ENCODE data around the gene SOX2. TPM values are rescaled to one million over a fixed set of nuclear protein-coding genes. Genes with fewer than 3 reads are reported as not detected.
A peak's percentile ranks its signal among the peaks of the same experiment; 100 is the strongest.

The SOX2 gene
- total RNA-seq, 1 experiment from 2014 or later = 189 TPM

DNA sequence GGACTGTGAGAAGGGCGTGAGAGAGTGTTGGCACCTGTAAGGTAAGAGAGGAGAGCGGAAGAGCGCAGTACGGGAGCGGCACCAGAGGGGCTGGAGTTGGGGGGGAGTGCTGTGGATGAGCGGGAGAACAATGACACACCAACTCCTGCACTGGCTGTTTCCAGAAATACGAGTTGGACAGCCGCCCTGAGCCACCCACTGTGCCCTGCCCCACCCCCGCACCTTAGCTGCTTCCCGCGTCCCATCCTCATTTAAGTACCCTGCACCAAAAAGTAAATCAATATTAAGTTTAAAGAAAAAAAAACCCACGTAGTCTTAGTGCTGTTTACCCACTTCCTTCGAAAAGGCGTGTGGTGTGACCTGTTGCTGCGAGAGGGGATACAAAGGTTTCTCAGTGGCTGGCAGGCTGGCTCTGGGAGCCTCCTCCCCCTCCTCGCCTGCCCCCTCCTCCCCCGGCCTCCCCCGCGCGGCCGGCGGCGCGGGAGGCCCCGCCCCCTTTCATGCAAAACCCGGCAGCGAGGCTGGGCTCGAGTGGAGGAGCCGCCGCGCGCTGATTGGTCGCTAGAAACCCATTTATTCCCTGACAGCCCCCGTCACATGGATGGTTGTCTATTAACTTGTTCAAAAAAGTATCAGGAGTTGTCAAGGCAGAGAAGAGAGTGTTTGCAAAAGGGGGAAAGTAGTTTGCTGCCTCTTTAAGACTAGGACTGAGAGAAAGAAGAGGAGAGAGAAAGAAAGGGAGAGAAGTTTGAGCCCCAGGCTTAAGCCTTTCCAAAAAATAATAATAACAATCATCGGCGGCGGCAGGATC is at the start of gene SOX2 (continued):
- TF ChIP-seq ATF1 (CRISPR knock-in tag; IDR thresholded peaks at IDR 0.05) (no peak), ZNF423 (CRISPR knock-in tag; IDR thresholded peaks at IDR 0.05) (no peak), MXD4 (CRISPR knock-in tag; IDR thresholded peaks at IDR 0.05; ENCODE audit: borderline replicate concordance) (no peak), ZNF671 (CRISPR knock-in tag; IDR thresholded peaks at IDR 0.05) (no peak), TCF7 (CRISPR knock-in tag; IDR thresholded peaks at IDR 0.05; ENCODE audit: low read depth) (no peak), ZNF219 (CRISPR knock-in tag; IDR thresholded peaks at IDR 0.05; ENCODE audit: borderline replicate concordance) (no peak), TEAD4 (CRISPR knock-in tag; IDR thresholded peaks at IDR 0.05) (no peak), ZNF396 (CRISPR knock-in tag; IDR thresholded peaks at IDR 0.05; ENCODE audit: borderline replicate concordance) (no peak), FOXK1 (CRISPR knock-in tag; IDR thresholded peaks at IDR 0.05) (0 out of 2 replicates have a peak, but pooled peaks have one; percentile 55), HMGA2 (CRISPR knock-in tag; IDR thresholded peaks at IDR 0.05) (no peak), GRHL2 (CRISPR knock-in tag; IDR thresholded peaks at IDR 0.05; ENCODE audit: insufficient replicate concordance, severe bottlenecking) (no peak), IRF2 (CRISPR knock-in tag; IDR thresholded peaks at IDR 0.05; ENCODE audit: borderline replicate concordance, low read depth) (no peak), PRRX2 (CRISPR knock-in tag; IDR thresholded peaks at IDR 0.05) (no peak), SMAD3 (CRISPR knock-in tag; IDR thresholded peaks at IDR 0.05; ENCODE audit: borderline replicate concordance) (no peak), ZNF317 (CRISPR knock-in tag; IDR thresholded peaks at IDR 0.05; ENCODE audit: borderline replicate concordance, low read depth) (no peak), TEAD1 (CRISPR knock-in tag; IDR thresholded peaks at IDR 0.05) (no peak), RELA (CRISPR knock-in tag; IDR thresholded peaks at IDR 0.05; ENCODE audit: borderline replicate concordance) (no peak), RORB (CRISPR knock-in tag; IDR thresholded peaks at IDR 0.05) (no peak), FOXP1 (CRISPR knock-in tag; IDR thresholded peaks at IDR 0.05; ENCODE audit: borderline replicate concordance) (no peak), ETV6 (CRISPR knock-in tag; IDR thresholded peaks at IDR 0.05) (no peak), EMX1 (CRISPR knock-in tag; IDR thresholded peaks at IDR 0.05) (no peak), NFYB (CRISPR knock-in tag; conservative IDR thresholded peaks at IDR 0.05; ENCODE audit: low read depth) (peak; percentile 61)
- TF ChIP-seq, protein P1, sequence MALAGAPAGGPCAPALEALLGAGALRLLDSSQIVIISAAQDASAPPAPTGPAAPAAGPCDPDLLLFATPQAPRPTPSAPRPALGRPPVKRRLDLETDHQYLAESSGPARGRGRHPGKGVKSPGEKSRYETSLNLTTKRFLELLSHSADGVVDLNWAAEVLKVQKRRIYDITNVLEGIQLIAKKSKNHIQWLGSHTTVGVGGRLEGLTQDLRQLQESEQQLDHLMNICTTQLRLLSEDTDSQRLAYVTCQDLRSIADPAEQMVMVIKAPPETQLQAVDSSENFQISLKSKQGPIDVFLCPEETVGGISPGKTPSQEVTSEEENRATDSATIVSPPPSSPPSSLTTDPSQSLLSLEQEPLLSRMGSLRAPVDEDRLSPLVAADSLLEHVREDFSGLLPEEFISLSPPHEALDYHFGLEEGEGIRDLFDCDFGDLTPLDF (CRISPR knock-in tag; IDR thresholded peaks at IDR 0.05) = no peak
- TF ChIP-seq, protein P2, sequence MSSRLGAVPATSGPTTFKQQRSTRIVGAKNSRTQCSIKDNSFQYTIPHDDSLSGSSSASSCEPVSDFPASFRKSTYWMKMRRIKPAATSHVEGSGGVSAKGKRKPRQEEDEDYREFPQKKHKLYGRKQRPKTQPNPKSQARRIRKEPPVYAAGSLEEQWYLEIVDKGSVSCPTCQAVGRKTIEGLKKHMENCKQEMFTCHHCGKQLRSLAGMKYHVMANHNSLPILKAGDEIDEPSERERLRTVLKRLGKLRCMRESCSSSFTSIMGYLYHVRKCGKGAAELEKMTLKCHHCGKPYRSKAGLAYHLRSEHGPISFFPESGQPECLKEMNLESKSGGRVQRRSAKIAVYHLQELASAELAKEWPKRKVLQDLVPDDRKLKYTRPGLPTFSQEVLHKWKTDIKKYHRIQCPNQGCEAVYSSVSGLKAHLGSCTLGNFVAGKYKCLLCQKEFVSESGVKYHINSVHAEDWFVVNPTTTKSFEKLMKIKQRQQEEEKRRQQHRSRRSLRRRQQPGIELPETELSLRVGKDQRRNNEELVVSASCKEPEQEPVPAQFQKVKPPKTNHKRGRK (CRISPR knock-in tag; IDR thresholded peaks at IDR 0.05; ENCODE audit: borderline replicate concordance) = no peak
- TF ChIP-seq, protein P3, sequence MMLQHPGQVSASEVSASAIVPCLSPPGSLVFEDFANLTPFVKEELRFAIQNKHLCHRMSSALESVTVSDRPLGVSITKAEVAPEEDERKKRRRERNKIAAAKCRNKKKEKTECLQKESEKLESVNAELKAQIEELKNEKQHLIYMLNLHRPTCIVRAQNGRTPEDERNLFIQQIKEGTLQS (CRISPR knock-in tag; conservative IDR thresholded peaks at IDR 0.05) = no peak
- TF ChIP-seq, protein P4, sequence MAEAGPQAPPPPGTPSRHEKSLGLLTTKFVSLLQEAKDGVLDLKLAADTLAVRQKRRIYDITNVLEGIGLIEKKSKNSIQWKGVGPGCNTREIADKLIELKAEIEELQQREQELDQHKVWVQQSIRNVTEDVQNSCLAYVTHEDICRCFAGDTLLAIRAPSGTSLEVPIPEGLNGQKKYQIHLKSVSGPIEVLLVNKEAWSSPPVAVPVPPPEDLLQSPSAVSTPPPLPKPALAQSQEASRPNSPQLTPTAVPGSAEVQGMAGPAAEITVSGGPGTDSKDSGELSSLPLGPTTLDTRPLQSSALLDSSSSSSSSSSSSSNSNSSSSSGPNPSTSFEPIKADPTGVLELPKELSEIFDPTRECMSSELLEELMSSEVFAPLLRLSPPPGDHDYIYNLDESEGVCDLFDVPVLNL (CRISPR knock-in tag; IDR thresholded peaks at IDR 0.05; ENCODE audit: borderline replicate concordance, low read depth) = no peak
- TF ChIP-seq, protein P5, sequence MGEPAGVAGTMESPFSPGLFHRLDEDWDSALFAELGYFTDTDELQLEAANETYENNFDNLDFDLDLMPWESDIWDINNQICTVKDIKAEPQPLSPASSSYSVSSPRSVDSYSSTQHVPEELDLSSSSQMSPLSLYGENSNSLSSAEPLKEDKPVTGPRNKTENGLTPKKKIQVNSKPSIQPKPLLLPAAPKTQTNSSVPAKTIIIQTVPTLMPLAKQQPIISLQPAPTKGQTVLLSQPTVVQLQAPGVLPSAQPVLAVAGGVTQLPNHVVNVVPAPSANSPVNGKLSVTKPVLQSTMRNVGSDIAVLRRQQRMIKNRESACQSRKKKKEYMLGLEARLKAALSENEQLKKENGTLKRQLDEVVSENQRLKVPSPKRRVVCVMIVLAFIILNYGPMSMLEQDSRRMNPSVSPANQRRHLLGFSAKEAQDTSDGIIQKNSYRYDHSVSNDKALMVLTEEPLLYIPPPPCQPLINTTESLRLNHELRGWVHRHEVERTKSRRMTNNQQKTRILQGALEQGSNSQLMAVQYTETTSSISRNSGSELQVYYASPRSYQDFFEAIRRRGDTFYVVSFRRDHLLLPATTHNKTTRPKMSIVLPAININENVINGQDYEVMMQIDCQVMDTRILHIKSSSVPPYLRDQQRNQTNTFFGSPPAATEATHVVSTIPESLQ (CRISPR knock-in tag; IDR thresholded peaks at IDR 0.05) = no peak
- TF ChIP-seq, protein P6, sequence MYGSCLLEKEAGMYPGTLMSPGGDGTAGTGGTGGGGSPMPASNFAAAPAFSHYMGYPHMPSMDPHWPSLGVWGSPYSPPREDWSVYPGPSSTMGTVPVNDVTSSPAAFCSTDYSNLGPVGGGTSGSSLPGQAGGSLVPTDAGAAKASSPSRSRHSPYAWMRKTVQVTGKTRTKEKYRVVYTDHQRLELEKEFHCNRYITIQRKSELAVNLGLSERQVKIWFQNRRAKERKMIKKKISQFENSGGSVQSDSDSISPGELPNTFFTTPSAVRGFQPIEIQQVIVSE (CRISPR knock-in tag; IDR thresholded peaks at IDR 0.05; ENCODE audit: borderline replicate concordance) = no peak
- TF ChIP-seq, protein P7, sequence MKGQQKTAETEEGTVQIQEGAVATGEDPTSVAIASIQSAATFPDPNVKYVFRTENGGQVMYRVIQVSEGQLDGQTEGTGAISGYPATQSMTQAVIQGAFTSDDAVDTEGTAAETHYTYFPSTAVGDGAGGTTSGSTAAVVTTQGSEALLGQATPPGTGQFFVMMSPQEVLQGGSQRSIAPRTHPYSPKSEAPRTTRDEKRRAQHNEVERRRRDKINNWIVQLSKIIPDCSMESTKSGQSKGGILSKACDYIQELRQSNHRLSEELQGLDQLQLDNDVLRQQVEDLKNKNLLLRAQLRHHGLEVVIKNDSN (CRISPR knock-in tag; IDR thresholded peaks at IDR 0.05) = peak; percentile 54; the same call in 1 of the 2 replicates

Measured in WTC11 (cell line).